ENCODE data around the gene BSCL2.
"Not testable (repeated sequence)": the region's sequence is repeated elsewhere in the genome, so short reads cannot be mapped to it uniquely, and the experiment has no call there.

- not testable (repeated sequence) for TF ChIP-seq CTCF, POLR2A, POLR2AphosphoS5 (IDR thresholded peaks at IDR 0.05)
These were observed 3.3 kb downstream of the BSCL2 start for GRCh38 chr11:62703921-62704320.

Data from breast epithelium (tissue), 3 donors.